Thoracic aorta (tissue), 2 donors: ENCODE measurements around the gene KCNQ5. TPM values are rescaled to one million over a fixed set of nuclear protein-coding genes. Genes with fewer than 3 reads are reported as not detected.

Experiments
- ATAC-seq: fragments of 150-250 bp; one replicate; pipeline ENCODE4 v1.8.0; 2017; ENCODE audit warnings: low read depth; ENCODE audit not compliant: insufficient number of reproducible peaks, low FRiP score
- DNase-seq: peaks from one replicate; pipeline ENCODE4 v3.0.0-alpha.2; 2020; ENCODE audit warnings: low spot score
- H3K27ac ChIP-seq, 2 donors: fragments of 200-600 bp; sonication (generic); 1 replicate in 1 of 2; 2 replicates in 1 of 2; pipeline ENCODE4 v1.5.1; 2016; ENCODE audit warnings: mild to moderate bottlenecking in 2 of 2, moderate library complexity in 2 of 2
- H3K27me3 ChIP-seq: fragments of 200-600 bp; sonication (generic); replicated peaks from 2 replicates; pipeline ENCODE4 v1.6.0; 2016; ENCODE audit warnings: mild to moderate bottlenecking; ENCODE audit not compliant: insufficient read depth
- H3K36me3 ChIP-seq: fragments of 200-600 bp; sonication (generic); one replicate; pipeline ENCODE4 v1.5.1; 2016
- H3K4me1 ChIP-seq, 2 donors: fragments of 200-600 bp; sonication (generic); 1 replicate in 1 of 2; 2 replicates in 1 of 2; pipeline versions ENCODE4 v1.5.1 to v1.6.0; 2016; ENCODE audit warnings: low read depth in 2 of 2, mild to moderate bottlenecking in 1 of 2; ENCODE audit not compliant: control insufficient read depth in 1 of 2
- H3K4me3 ChIP-seq: fragments of 200-600 bp; sonication (generic); 2 replicates; pipeline ENCODE4 v1.5.1; 2016; ENCODE audit warnings: mild to moderate bottlenecking
- H3K9me3 ChIP-seq: fragments of 200-600 bp; sonication (generic); 2 replicates; pipeline ENCODE4 v1.5.1; 2016
- CTCF ChIP-seq: fragments of 200-600 bp; sonication (generic); IDR thresholded peaks from one replicate; pipeline ENCODE4 v1.5.1; 2019; ENCODE audit warnings: antibody characterized with exemption
- total RNA-seq, 2 donors: library from RNA; depleted of rRNA; stranded (reverse); fragments of >200 nt; gene quantifications; one replicate each; pipeline versions ENCODE4 v1.1.0 to v1.2.3, GENCODE V29; 2016

KCNQ5 gene
- total RNA-seq, 2 donors from 2014 or later: 7.3 to 8.5 TPM

GRCh38 chr6:72936766-72937559 is 315.1 kb downstream of the KCNQ5 start:
- H3K4me3 ChIP-seq: no peak overlapping the region
- DNase-seq (no peak), ATAC-seq (no peak)
- no peaks in the 10 kb centered on the region for H3K36me3 ChIP-seq
- no peaks in the 10 kb centered on the region for H3K9me3 ChIP-seq
- TF ChIP-seq CTCF: no peak
- H3K27me3 ChIP-seq: no peaks in the 10 kb centered on the region
- peaks cover 0 to 11% of the 10 kb centered on the region in 2 donors for H3K4me1 ChIP-seq
- no peak overlapping the region for H3K27ac ChIP-seq

- no peak overlapping the region for H3K4me3 ChIP-seq
- H3K27ac ChIP-seq: no peak overlapping the region
- no peak for TF ChIP-seq CTCF
- H3K9me3 ChIP-seq: no peaks in the 10 kb centered on the region
- ATAC-seq: no peak
- H3K4me1 ChIP-seq: peaks cover 0 to 11% of the 10 kb centered on the region in 2 donors
- DNase-seq: no peak
- no peaks in the 10 kb centered on the region for H3K36me3 ChIP-seq
- H3K27me3 ChIP-seq: no peaks in the 10 kb centered on the region
Measured at GRCh38 chr6:72938104-72938503, 316.2 kb downstream of the KCNQ5 start.

- Histone ChIP-seq H3K27me3 (no peaks in the 10 kb centered on the region), H3K36me3 (no peaks in the 10 kb centered on the region), H3K4me3 (no peak overlapping the region), H3K9me3 (no peaks in the 10 kb centered on the region), H3K4me1 (peaks cover 0 to 11% of the 10 kb centered on the region in 2 donors), H3K27ac (no peak overlapping the region)
- no peak for DNase-seq
- no peak for TF ChIP-seq CTCF
- ATAC-seq: no peak
Measured at GRCh38 chr6:72939004-72939403, 317.1 kb downstream of the KCNQ5 start.

- Histone ChIP-seq H3K9me3 (no peaks in the 10 kb centered on the region), H3K4me1 (peaks cover 0 to 11% of the 10 kb centered on the region in 2 donors), H3K27me3 (no peaks in the 10 kb centered on the region), H3K27ac (no peak overlapping the region), H3K4me3 (no peak overlapping the region), H3K36me3 (no peaks in the 10 kb centered on the region)
- no peak for DNase-seq
- TF ChIP-seq CTCF: no peak
- no peak for ATAC-seq
Measured at GRCh38 chr6:72940265-72940664, 318.4 kb downstream of the KCNQ5 start.

GRCh38 chr6:72941263-72941662 is 319.4 kb downstream of the KCNQ5 start:
- TF ChIP-seq CTCF: no peak
- ATAC-seq: no peak
- DNase-seq: no peak

More at GRCh38 chr6:72941263-72941662, 319.4 kb downstream of the KCNQ5 start:
- Histone ChIP-seq H3K36me3 (no peaks in the 10 kb centered on the region), H3K9me3 (no peaks in the 10 kb centered on the region), H3K27ac (no peak overlapping the region), H3K4me1 (peaks cover 0 to 11% of the 10 kb centered on the region in 2 donors), H3K27me3 (no peaks in the 10 kb centered on the region), H3K4me3 (no peak overlapping the region)
